ENCODE data around the gene ZNF599. TPM values are rescaled to one million over a fixed set of nuclear protein-coding genes. Genes with fewer than 3 reads are reported as not detected.

ZNF599 gene
- 4.9 and 6.2 TPM in 2 replicates for total RNA-seq (2022)
- percentile 51 among the genes with signal in this experiment for Bru-seq, nascent RNA
- BruChase-seq, experiment 1, labeled RNA remaining after a 6-hour chase = percentile 47 among the genes with signal in this experiment
- BruChase-seq, experiment 2, labeled RNA remaining after a 2-hour chase = percentile 47 among the genes with signal in this experiment
- long read RNA-seq, transcript ZNF599-203 (3 exons, 948 nt) = major isoform, 7 of 9 reads
- long read RNA-seq, partial matches to known transcripts = 0 of 9 reads
- long read RNA-seq, other reads (novel, unspliced or antisense) = 1 of 9 reads

- TSS peak; percentile 44 for BruUV-seq (replicated peaks)
- no peak for TF ChIP-seq CTCF (IDR thresholded peaks at IDR 0.05; ENCODE audit: unreplicated experiment)
- Mint-ChIP-seq H3K27ac (ENCODE audit: unreplicated experiment) (no peak within 1 kb of the TSS), H3K4me1 (ENCODE audit: low read depth, unreplicated experiment) (peaks cover 11% of the 10 kb centered on the region), H3K4me3 (ENCODE audit: low read depth, unreplicated experiment) (peak within 1 kb of the TSS; percentile 81), H3K27me3 (ENCODE audit: unreplicated experiment) (no peaks in the 10 kb centered on the region), H3K36me3 (ENCODE audit: insufficient read depth, unreplicated experiment) (peaks cover 22% of the 10 kb centered on the region), H3K9me3 (ENCODE audit: low read depth, unreplicated experiment) (peaks cover 9% of the 10 kb centered on the region)
- intact Hi-C loops (cut with micrococcal nuclease; ENCODE audit: unreplicated experiment) = loop anchor here (10.0 kb wide), 1 partner anchor 192 kb away; the partner anchor contains the start of gene ZNF792
- CTCF ChIA-PET = no interaction called here
- DNase-seq = peak; percentile 94
Observed at GRCh38 chr19:34772697-34773554, at the start of gene ZNF599. TSS of gene ZNF599 (minus strand) at chr19:34773215. CDS start at chr19:34772841, 374 bp downstream.

- no TSS peak for BruUV-seq (replicated peaks)
- Mint-ChIP-seq H3K9me3 (ENCODE audit: low read depth, unreplicated experiment) (peaks cover 2% of the 10 kb centered on the region), H3K36me3 (ENCODE audit: insufficient read depth, unreplicated experiment) (no peaks in the 10 kb centered on the region), H3K4me1 (ENCODE audit: low read depth, unreplicated experiment) (no peaks in the 10 kb centered on the region), H3K27ac (ENCODE audit: unreplicated experiment) (no peak overlapping the region), H3K4me3 (ENCODE audit: low read depth, unreplicated experiment) (no peak overlapping the region), H3K27me3 (ENCODE audit: unreplicated experiment) (peaks cover 56% of the 10 kb centered on the region)
- intact Hi-C loops (cut with micrococcal nuclease; ENCODE audit: unreplicated experiment) = no loop called here
- no peak for TF ChIP-seq CTCF (IDR thresholded peaks at IDR 0.05; ENCODE audit: unreplicated experiment)
- CTCF ChIA-PET = no interaction called here
- no peak for DNase-seq
Observed at GRCh38 chr19:34818270-34818669, 45.3 kb upstream of the ZNF599 start.

GRCh38 chr19:34816708-34817107 is 43.7 kb upstream of the ZNF599 start:
- Mint-ChIP-seq H3K27me3 (ENCODE audit: unreplicated experiment) (peaks cover 56% of the 10 kb centered on the region), H3K4me1 (ENCODE audit: low read depth, unreplicated experiment) (no peaks in the 10 kb centered on the region), H3K9me3 (ENCODE audit: low read depth, unreplicated experiment) (peaks cover 2% of the 10 kb centered on the region), H3K4me3 (ENCODE audit: low read depth, unreplicated experiment) (no peak overlapping the region), H3K27ac (ENCODE audit: unreplicated experiment) (no peak overlapping the region), H3K36me3 (ENCODE audit: insufficient read depth, unreplicated experiment) (no peaks in the 10 kb centered on the region)
- intact Hi-C loops (cut with micrococcal nuclease; ENCODE audit: unreplicated experiment) = no loop called here
- no peak for TF ChIP-seq CTCF (IDR thresholded peaks at IDR 0.05; ENCODE audit: unreplicated experiment)
- BruUV-seq (replicated peaks) = no TSS peak
- CTCF ChIA-PET = no interaction called here
- DNase-seq = no peak

GRCh38 chr19:34808566-34808965 is 35.6 kb upstream of the ZNF599 start:
- no peak for TF ChIP-seq CTCF (IDR thresholded peaks at IDR 0.05; ENCODE audit: unreplicated experiment)
- no peak for DNase-seq
- Mint-ChIP-seq H3K4me1 (ENCODE audit: low read depth, unreplicated experiment) (no peaks in the 10 kb centered on the region), H3K36me3 (ENCODE audit: insufficient read depth, unreplicated experiment) (no peaks in the 10 kb centered on the region), H3K27me3 (ENCODE audit: unreplicated experiment) (no peaks in the 10 kb centered on the region), H3K9me3 (ENCODE audit: low read depth, unreplicated experiment) (peaks cover 16% of the 10 kb centered on the region), H3K4me3 (ENCODE audit: low read depth, unreplicated experiment) (no peak overlapping the region), H3K27ac (ENCODE audit: unreplicated experiment) (no peak overlapping the region)
- no TSS peak for BruUV-seq (replicated peaks)
- CTCF ChIA-PET = interaction anchor here (0.6 kb wide), 1 partner anchor 505 kb away, joined by 7 read pairs; no protein-coding TSS in a partner anchor
- intact Hi-C loops (cut with micrococcal nuclease; ENCODE audit: unreplicated experiment) = no loop called here
